Measurements from ENCODE around the gene STAC3. TPM values are rescaled to one million over a fixed set of nuclear protein-coding genes. Genes with fewer than 3 reads are reported as not detected.

STAC3 gene
- total and polyA plus RNA-seq, 11 donors: 0.47 to 5.7 (median 0.80) TPM; not detected in 1

DNA sequence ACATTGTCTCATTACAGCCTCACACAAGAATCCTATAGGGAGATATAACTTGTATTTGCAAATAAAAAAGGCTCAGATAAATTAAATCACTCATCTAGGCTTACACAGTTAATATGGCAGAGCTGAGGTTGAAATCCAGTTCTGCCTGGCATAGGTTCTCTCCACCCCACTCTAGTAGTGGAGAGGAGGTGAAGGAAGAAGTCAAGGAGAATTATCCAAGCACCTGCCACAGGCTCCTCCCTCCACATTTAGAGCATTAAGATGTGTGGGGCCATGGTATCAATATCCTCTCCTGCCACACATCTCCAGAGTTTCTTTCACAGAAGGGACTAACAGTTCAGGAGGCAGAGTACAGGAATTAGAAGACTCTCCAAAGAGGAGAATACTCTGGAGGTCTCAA lies 22.5 kb upstream of the STAC3 start:
- peaks cover 0 to 34% (median 12%) of the 10 kb centered on the region in 12 donors for H3K4me1 ChIP-seq
- H3K27ac ChIP-seq: peak overlapping the region in 7 of 12 donors; percentile 33 to 68 (median 49)
- intact Hi-C loops (cut with DNase I): loop anchor here in 1 of 10 donors (2.0 kb wide), 1 partner anchor 59 kb away; no protein-coding TSS in a partner anchor
- no peak overlapping the region for H3K4me3 ChIP-seq
- H3K36me3 ChIP-seq: peaks cover 0 to 91% (median 43%) of the 10 kb centered on the region in 9 donors
- ATAC-seq: no peak
- H3K27me3 ChIP-seq: no peaks in the 10 kb centered on the region
- H3K9me3 ChIP-seq: no peaks in the 10 kb centered on the region
- TF ChIP-seq, protein P1, sequence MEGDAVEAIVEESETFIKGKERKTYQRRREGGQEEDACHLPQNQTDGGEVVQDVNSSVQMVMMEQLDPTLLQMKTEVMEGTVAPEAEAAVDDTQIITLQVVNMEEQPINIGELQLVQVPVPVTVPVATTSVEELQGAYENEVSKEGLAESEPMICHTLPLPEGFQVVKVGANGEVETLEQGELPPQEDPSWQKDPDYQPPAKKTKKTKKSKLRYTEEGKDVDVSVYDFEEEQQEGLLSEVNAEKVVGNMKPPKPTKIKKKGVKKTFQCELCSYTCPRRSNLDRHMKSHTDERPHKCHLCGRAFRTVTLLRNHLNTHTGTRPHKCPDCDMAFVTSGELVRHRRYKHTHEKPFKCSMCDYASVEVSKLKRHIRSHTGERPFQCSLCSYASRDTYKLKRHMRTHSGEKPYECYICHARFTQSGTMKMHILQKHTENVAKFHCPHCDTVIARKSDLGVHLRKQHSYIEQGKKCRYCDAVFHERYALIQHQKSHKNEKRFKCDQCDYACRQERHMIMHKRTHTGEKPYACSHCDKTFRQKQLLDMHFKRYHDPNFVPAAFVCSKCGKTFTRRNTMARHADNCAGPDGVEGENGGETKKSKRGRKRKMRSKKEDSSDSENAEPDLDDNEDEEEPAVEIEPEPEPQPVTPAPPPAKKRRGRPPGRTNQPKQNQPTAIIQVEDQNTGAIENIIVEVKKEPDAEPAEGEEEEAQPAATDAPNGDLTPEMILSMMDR (IDR thresholded peaks at IDR 0.05): no peak
- TF ChIP-seq POLR2A (IDR thresholded peaks at IDR 0.05): no peak
- DNase-seq: no peak

DNA sequence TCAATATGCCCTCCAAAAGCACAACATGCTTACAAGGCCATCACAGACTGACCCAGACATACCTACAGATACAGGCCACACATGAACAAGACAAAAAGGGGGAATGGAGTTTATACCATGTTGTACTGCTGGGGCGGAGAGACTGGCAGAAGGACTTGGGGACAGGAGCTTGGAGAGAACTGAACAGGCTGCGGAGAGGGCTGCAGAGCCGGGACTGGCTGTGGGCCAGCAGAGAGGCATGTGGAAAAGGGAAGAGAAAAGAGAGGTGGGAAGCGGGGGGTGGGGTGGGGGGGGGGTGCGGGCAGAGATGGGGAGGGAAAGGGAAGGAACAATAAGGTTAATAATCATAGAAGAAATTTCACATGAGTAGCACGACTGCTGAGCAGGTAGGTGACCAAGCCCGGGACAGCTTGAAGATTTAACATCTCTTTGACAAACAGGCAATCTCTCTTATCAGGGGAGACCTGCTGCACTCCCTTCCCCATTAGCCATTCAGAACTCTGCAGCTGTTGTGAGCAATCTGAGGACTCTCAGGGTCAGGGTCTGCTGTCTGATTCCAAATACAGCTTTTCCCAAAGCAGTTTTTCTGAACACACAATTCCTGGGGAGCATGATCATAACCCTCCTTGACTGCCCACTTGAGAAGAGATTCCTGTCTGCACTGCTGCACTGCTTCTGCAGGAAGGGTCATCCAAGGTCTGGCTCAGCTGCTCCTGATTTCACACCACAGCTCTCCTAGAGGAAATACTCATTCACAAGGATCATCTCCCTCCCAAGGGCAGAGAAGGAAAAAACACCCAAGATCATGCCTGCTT lies 21.6 kb upstream of the STAC3 start:
- Histone ChIP-seq H3K27ac (peak overlapping the region in 6 of 12 donors; percentile 45 to 68 (median 50)), H3K4me3 (no peak overlapping the region), H3K36me3 (peaks cover 0 to 91% (median 43%) of the 10 kb centered on the region in 9 donors), H3K4me1 (peaks cover 0 to 34% (median 12%) of the 10 kb centered on the region in 12 donors), H3K9me3 (no peaks in the 10 kb centered on the region), H3K27me3 (no peaks in the 10 kb centered on the region)
- peak in 4 of 5 donors; percentile 32 to 49 (median 40) for DNase-seq
- no peak for TF ChIP-seq POLR2A (IDR thresholded peaks at IDR 0.05)
- TF ChIP-seq, protein P1 (IDR thresholded peaks at IDR 0.05): no peak
- 16 to 25% (median 22%) methylated on average over 7 of the region's 7 CpGs for WGBS, 4 donors
- intact Hi-C loops (cut with DNase I): loop anchor here in 1 of 10 donors (2.0 kb wide), 1 partner anchor 58 kb away; no protein-coding TSS in a partner anchor
- peak; percentile 67 to 80 (median 79) for ATAC-seq

DNA sequence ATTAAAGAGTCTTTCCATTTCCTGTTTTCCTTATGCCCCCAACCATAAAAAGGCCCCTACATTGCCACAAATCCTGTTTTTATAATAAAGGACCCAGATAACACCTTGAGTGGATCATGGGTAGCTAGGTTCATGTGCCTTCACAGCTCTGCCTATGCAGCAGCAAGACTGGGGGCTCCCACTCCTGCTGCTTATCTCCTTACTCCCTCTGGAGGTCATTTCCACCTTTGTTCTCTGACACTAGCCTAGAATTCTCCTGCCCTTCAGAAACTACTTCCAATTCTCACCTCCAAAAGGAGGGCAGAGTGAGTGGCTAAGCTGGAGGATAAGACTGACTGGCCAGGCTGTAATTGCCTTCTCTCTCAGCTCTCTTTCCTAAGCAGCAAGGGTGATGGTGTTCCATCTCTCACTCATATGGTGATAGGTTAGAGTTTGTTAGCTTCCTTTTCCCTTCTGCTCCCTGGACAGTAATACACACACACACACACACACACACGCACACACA lies 20.0 kb upstream of the STAC3 start:
- H3K4me3 ChIP-seq: no peak overlapping the region
- no peaks in the 10 kb centered on the region for H3K27me3 ChIP-seq
- peaks cover 0 to 34% (median 12%) of the 10 kb centered on the region in 12 donors for H3K4me1 ChIP-seq
- peak overlapping the region in 1 of 12 donors; percentile 5 for H3K27ac ChIP-seq
- H3K36me3 ChIP-seq: peaks cover 0 to 92% (median 46%) of the 10 kb centered on the region in 9 donors
- ATAC-seq (no peak), DNase-seq (no peak)
- 76 to 92% (median 89%) methylated on average over 1 of the region's 1 CpG for WGBS, 4 donors
- TF ChIP-seq, protein P1 (IDR thresholded peaks at IDR 0.05): no peak
- TF ChIP-seq POLR2A (IDR thresholded peaks at IDR 0.05): no peak
- no peaks in the 10 kb centered on the region for H3K9me3 ChIP-seq
- intact Hi-C loops (cut with DNase I): no loop called here

DNA sequence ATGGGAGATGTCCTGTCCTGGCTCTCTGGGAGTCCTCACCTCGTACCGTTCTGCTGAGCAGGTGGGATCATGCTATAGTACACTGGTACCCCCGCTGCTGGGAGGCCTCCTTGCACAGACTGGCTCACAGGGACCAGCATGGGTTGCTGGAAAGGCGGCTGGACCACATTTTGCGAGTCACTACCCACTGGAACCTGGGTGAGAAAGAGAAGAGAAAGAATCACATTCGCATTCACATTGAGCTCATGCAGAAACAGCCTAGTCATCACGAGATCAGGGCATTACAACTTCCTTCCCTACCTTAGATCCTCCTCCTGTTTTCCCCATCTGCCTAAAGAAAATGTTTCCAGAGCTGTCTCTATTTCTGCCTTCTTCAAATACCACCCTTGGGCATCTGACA lies 17.3 kb upstream of the STAC3 start:
- Histone ChIP-seq H3K9me3 (no peaks in the 10 kb centered on the region), H3K4me3 (no peak overlapping the region), H3K27ac (no peak overlapping the region), H3K27me3 (no peaks in the 10 kb centered on the region), H3K4me1 (peaks cover 0 to 41% (median 17%) of the 10 kb centered on the region in 12 donors), H3K36me3 (peaks cover 0 to 84% (median 47%) of the 10 kb centered on the region in 9 donors)
- intact Hi-C loops (cut with DNase I): loop anchor here in 1 of 10 donors (5.0 kb wide), 1 partner anchor 184 kb away; no protein-coding TSS in a partner anchor
- DNase-seq: no peak
- no peak for ATAC-seq
- WGBS, 4 donors: 87 to 89% (median 88%) methylated on average over 7 of the region's 7 CpGs
- TF ChIP-seq, protein P1 (IDR thresholded peaks at IDR 0.05): no peak
- TF ChIP-seq POLR2A (IDR thresholded peaks at IDR 0.05): no peak

Measured in heart left ventricle (tissue), 16 donors.